Psoas muscle (tissue), 8 donors: ENCODE measurements around the gene INTU. TPM values are rescaled to one million over a fixed set of nuclear protein-coding genes. Genes with fewer than 3 reads are reported as not detected.

Experiments
- ATAC-seq, 4 donors: fragments of 200-7000 bp; cut with Tn5 transposase; one replicate each; pipeline ENCODE4 v1.9.1; 2020; ENCODE audit warnings: moderate library complexity in 3 of 4, mild to moderate bottlenecking in 2 of 4
- DNase-seq, 2 donors: peaks; one replicate each; pipeline ENCODE4 v3.0.0-alpha.2; 2020
- H3K27ac ChIP-seq: fragments of 200-600 bp; one replicate; pipeline ENCODE4 v1.8.0; 2022
- H3K27me3 ChIP-seq, 3 donors: fragments of 200-600 bp in 1 of 3; one replicate each; pipeline versions ENCODE4 v1.6.1 to v1.8.0; 2013 to 2022; ENCODE audit warnings: low read length in 2 of 3, mild to moderate bottlenecking in 2 of 3, moderate library complexity in 1 of 3; ENCODE audit not compliant: insufficient read depth in 3 of 3
- H3K36me3 ChIP-seq, 2 donors: fragments of 200-600 bp in 1 of 2; one replicate each; pipeline versions ENCODE4 v1.6.1 to v1.8.0; 2013 to 2022; ENCODE audit warnings: low read depth in 1 of 2, mild to moderate bottlenecking in 1 of 2, moderate library complexity in 1 of 2; ENCODE audit not compliant: insufficient read depth in 1 of 2
- H3K4me1 ChIP-seq: fragments of 200-600 bp; one replicate; pipeline ENCODE4 v1.8.0; 2022
- H3K4me3 ChIP-seq: fragments of 200-600 bp; one replicate; pipeline ENCODE4 v1.8.0; 2022; ENCODE audit warnings: mild to moderate bottlenecking
- H3K9me3 ChIP-seq: fragments of 200-600 bp; one replicate; pipeline ENCODE4 v1.8.0; 2022
- CTCF ChIP-seq: fragments of 200-600 bp; IDR thresholded peaks from one replicate; pipeline ENCODE4 v1.8.0; 2022; ENCODE audit warnings: antibody characterized with exemption
- WGBS, 3 donors: extraction: QIAGEN DNeasy Blood & Tissue Kit; methylation state at CpG; one replicate each; pipeline versions ENCODE4 v1.1.6 to v1.1.7; 2013; 5-methylcytosine and 5-hydroxymethylcytosine counted together
- intact Hi-C, 2 donors: fragments of 100-400 bp; cut with DNase I; formaldehyde crosslinking; loops; one replicate each; pipeline versions ENCODE4 v1.11.0 to v1.14.2; 2022
- polyA plus RNA-seq, 3 donors: library from polyadenylated mRNA; stranded (reverse); fragments of 200-250 nt; gene quantifications; one replicate each; pipeline ENCODE4 v1.2.3, GENCODE V29; 2013
- total RNA-seq, 4 donors: library from RNA; stranded (reverse); fragmentation: NEBNext Ultra II Directional in 2 of 4; extraction: Animal tissue kit (Norgen Biotek cat#: 25700) in 2 of 4; gene quantifications; one replicate each; pipeline versions ENCODE4 v1.2.1 to v1.2.4, GENCODE V29; 2021 to 2023
- donor health status: healthy with polysubstance abuse.
- donor health status: DM: no; HTN: no; CAD: no; lungs with moderate emphysema.
- donor health status: Bipolar disorder and iron deficiency.
- donor health status: healthy.
- donor health status: DM: yes; HTN: yes; CAD: no.
- donor health status: DM: no; HTN: no; CAD: no.
- donor health status: DM: no; HTN: no; CAD: no.
- donor health status: DM: yes; HTN: yes; CAD: no.

INTU gene
- total and polyA plus RNA-seq, 7 donors: 1.3 to 4.5 (median 2.0) TPM

- ATAC-seq: no peak
- no peaks in the 10 kb centered on the region for H3K4me1 ChIP-seq
- H3K27me3 ChIP-seq: no peaks in the 10 kb centered on the region
- no peaks in the 10 kb centered on the region for H3K9me3 ChIP-seq
- intact Hi-C loops: no loop called here
- TF ChIP-seq CTCF: no peak
- no peak overlapping the region for H3K4me3 ChIP-seq
- peaks cover 0 to 6% of the 10 kb centered on the region in 2 donors for H3K36me3 ChIP-seq
- 84 to 88% (median 86%) methylated on average over 7 of the region's 7 CpGs for WGBS, 3 donors
- no peak for DNase-seq
- H3K27ac ChIP-seq: no peak overlapping the region
These were observed 54.8 kb downstream of the INTU start for GRCh38 chr4:127687580-127687979.

GRCh38 chr4:127698789-127699200 is 66.0 kb downstream of the INTU start:
- Histone ChIP-seq H3K27me3 (no peaks in the 10 kb centered on the region), H3K4me3 (no peak overlapping the region), H3K27ac (no peak overlapping the region), H3K4me1 (no peaks in the 10 kb centered on the region), H3K36me3 (no peaks in the 10 kb centered on the region), H3K9me3 (peaks cover 4% of the 10 kb centered on the region)
- DNase-seq: no peak
- no peak for TF ChIP-seq CTCF
- WGBS, 3 donors: 87 to 90% (median 88%) methylated on average over 4 of the region's 4 CpGs
- intact Hi-C loops: no loop called here
- no peak for ATAC-seq

DNA sequence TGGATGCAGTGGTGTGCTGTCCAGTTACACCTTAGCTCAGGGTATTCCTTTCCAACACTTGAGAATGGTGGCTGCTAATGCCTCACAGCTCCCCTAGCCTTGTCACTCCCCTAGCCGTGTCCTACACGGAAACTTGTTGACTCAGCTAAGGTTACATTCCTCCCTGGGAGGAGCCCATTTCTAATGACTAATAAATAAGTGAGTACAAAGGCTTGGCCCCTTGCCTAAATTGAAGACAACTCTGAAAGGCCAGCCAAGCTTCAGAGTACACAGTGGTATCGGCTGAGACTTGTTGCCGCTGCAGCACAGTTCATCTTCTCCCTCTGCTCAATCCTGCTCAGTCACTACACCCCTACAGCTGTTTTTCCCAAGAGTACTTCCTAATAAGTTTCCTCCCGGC is 76.2 kb downstream of the INTU start:
- WGBS, 3 donors: 21 to 41% (median 24%) methylated on average over 5 of the region's 5 CpGs
- H3K4me3 ChIP-seq: no peak overlapping the region
- no peak overlapping the region for H3K27ac ChIP-seq
- peak; percentile 44 to 83 (median 80) for ATAC-seq
- H3K9me3 ChIP-seq: no peaks in the 10 kb centered on the region
- intact Hi-C loops: no loop called here
- TF ChIP-seq CTCF: no peak
- H3K27me3 ChIP-seq: no peaks in the 10 kb centered on the region
- H3K36me3 ChIP-seq: peaks cover 0 to 11% of the 10 kb centered on the region in 2 donors
- H3K4me1 ChIP-seq: no peaks in the 10 kb centered on the region
- DNase-seq: no peak

- intact Hi-C loops: no loop called here
- Histone ChIP-seq H3K27ac (no peak overlapping the region), H3K4me1 (no peaks in the 10 kb centered on the region), H3K36me3 (peaks cover 0 to 11% of the 10 kb centered on the region in 2 donors), H3K4me3 (no peak overlapping the region), H3K9me3 (no peaks in the 10 kb centered on the region), H3K27me3 (no peaks in the 10 kb centered on the region)
- DNase-seq (no peak), ATAC-seq (no peak)
- TF ChIP-seq CTCF: no peak
- 56 to 75% (median 63%) methylated on average over 3 of the region's 3 CpGs for whole genome bisulfite sequencing, 3 donors
These were observed 76.7 kb downstream of the INTU start for GRCh38 chr4:127709456-127709855.
